Measurements from ENCODE around the gene AMACR. TPM values are rescaled to one million over a fixed set of nuclear protein-coding genes. Genes with fewer than 3 reads are reported as not detected.
A peak's percentile ranks its signal among the peaks of the same experiment; 100 is the strongest.
"Not testable (repeated sequence)": the region's sequence is repeated elsewhere in the genome, so short reads cannot be mapped to it uniquely, and the experiment has no call there.

The AMACR gene
- total RNA-seq, 2 experiments from 2014 or later = 7.5 to 7.8 TPM

DNA sequence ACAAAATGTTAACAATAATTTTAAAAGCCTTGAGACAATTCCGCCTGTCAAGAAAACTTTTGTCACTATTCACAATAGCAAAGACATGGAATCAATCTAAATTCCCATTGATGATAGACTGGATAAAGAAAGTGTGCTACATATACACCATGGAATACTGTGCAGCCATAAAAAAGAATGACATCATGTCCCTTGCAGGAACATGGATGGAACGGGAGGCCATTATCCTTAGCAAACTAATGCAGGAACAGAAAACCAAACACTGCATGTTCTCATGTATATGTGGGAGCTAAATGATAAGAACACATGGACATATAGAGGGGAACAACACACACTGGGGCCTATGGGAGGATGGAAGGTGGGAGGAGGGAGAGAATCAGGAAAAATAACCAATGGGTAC is 22.7 kb upstream of the AMACR start:
- H3K27me3 Mint-ChIP-seq; H3K9me3 Mint-ChIP-seq; DNase-seq; H3K4me3 Mint-ChIP-seq; H3K36me3 Mint-ChIP-seq (ENCODE audit: low read depth); POLR2A ChIA-PET; H3K27ac Mint-ChIP-seq; H3K4me1 Mint-ChIP-seq: not testable (repeated sequence)
- CTCF ChIA-PET = interaction anchor here (1.2 kb wide), 1 partner anchor 23 kb away, joined by 3 read pairs; no protein-coding TSS in a partner anchor

DNA sequence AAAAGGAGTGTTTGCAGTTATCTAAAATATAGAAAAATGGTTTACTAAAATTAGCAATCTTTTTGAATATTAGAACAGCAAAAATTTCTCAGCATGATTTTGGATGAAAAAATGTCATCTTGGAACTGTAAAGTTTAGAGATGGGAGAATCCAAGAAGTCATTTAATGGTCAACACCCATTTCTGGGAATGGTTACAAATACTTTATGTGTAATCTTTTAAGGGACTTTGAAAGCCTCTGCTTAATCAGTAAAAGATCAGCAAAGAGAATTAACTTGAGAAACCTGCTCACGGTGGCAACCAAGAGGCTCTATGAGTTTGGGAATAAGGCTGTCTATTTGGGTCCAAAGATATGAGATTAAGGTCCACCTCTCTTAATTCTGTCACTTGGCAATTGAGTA is 22.2 kb upstream of the AMACR start:
- ChIA-PET CTCF (no interaction called here), POLR2A (no interaction called here)
- peaks cover 8% of the 10 kb centered on the region for H3K36me3 Mint-ChIP-seq (ENCODE audit: low read depth)
- no peaks in the 10 kb centered on the region for H3K27me3 Mint-ChIP-seq
- no peak overlapping the region for H3K27ac Mint-ChIP-seq
- H3K4me1 Mint-ChIP-seq = no peaks in the 10 kb centered on the region
- H3K4me3 Mint-ChIP-seq = no peak overlapping the region
- no peaks in the 10 kb centered on the region for H3K9me3 Mint-ChIP-seq
- no peak for DNase-seq

DNA sequence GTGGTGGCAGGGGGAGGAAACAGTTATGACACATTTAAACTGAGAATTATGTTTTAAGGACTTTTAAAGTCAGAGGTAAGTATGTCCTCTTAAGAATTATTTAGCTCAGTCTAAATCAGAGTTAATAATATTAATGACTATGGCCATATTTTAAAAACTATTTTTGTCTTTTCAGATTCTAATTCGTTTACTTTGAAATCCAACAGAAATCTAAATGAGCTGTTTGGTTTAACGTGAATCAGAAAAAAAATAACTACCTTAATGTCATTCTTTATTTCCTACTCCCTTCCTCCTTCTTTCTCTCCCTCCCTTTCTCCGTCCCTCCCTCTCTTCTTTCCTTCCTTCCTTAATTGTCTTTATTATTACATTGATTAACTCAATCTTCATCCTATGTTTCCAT is 20.5 kb upstream of the AMACR start:
- Mint-ChIP-seq H3K27me3 (no peaks in the 10 kb centered on the region), H3K4me3 (no peak overlapping the region), H3K27ac (no peak overlapping the region), H3K36me3 (ENCODE audit: low read depth) (peaks cover 10% of the 10 kb centered on the region), H3K9me3 (no peaks in the 10 kb centered on the region), H3K4me1 (peaks cover 8% of the 10 kb centered on the region)
- DNase-seq = no peak
- CTCF ChIA-PET = no interaction called here
- POLR2A ChIA-PET = no interaction called here

DNA sequence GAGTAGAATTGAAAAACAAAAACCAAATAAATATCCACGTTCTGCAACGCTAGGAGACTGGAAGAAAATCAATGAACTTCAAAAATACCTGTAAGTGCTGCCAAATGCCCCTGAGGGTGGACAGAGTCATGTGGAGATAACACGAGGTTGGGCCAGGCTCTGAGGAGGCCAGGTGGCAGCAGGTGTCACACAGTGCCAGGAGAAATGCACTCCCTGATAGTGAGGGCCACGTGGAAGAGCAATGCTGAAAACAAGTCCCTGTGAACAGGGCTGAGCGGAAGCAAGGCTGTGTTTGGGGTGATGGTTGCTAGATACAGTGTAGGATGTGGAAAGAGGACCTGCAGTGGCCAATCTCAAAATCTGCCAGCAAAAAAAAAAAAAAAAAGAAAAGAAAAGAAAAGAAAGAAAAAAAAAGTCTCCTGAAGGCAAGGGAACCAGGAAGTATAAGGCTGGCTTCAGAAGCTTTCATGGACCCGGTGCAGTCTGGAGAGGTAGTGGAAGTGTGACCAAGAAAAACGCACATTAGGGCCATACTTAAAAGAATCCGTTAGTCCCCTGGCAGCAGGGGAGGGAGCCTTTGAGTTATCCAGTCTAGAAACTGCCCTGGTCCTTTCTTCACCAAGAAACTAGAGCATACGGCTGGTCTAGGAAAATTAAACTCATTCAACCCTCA is 18.4 kb upstream of the AMACR start:
- POLR2A ChIA-PET = no interaction called here
- H3K4me1 Mint-ChIP-seq = peaks cover 27% of the 10 kb centered on the region
- H3K9me3 Mint-ChIP-seq = peaks cover 2% of the 10 kb centered on the region
- H3K4me3 Mint-ChIP-seq = no peak overlapping the region
- no peak overlapping the region for H3K27ac Mint-ChIP-seq
- H3K27me3 Mint-ChIP-seq = no peaks in the 10 kb centered on the region
- DNase-seq = no peak
- H3K36me3 Mint-ChIP-seq (ENCODE audit: low read depth) = peaks cover 18% of the 10 kb centered on the region
- CTCF ChIA-PET = no interaction called here

DNA sequence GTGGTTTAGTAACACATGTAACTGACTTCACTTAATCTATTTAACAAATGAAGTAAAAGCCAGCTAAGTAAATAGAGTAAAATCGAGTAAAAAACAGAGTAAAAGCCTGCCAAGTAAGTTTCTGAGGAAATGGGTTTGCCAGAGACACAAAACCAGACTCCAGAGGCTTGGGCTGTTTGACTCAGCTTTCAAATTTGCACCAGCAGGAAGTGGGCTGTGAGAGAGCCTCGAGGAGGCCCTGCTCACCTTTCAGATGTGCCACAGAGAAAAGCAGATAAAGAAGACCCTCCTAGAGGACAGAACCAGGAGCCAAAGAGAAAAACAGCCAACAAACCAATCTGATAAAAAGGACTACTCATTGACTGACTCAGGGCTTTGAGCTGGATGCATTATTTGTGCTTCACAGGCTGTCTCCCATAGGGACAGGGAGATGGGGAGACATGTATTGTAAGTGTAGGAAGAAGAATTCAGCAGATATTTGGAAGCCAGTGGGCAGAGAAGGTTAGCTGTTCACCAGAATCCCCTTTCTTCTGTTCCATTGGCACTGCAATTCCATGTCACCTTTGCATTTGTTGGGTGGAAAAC is 14.4 kb upstream of the AMACR start:
- CTCF ChIA-PET = interaction anchor here (1.6 to 2.7 kb wide), 2 partner anchors 25 to 52 kb away, joined by 3 to 11 read pairs; no protein-coding TSS in a partner anchor
- POLR2A ChIA-PET = interaction anchor here (0.6 to 2.5 kb wide), 4 partner anchors 10 to 26 kb away, joined by 3 to 24 read pairs (median 4); partner anchors contain the start of gene AMACR
- H3K27ac Mint-ChIP-seq = peak overlapping the region; percentile 80
- peaks cover 2% of the 10 kb centered on the region for H3K9me3 Mint-ChIP-seq
- peaks cover 22% of the 10 kb centered on the region for H3K36me3 Mint-ChIP-seq (ENCODE audit: low read depth)
- H3K4me3 Mint-ChIP-seq = peak overlapping the region; percentile 2
- H3K4me1 Mint-ChIP-seq = peaks cover 33% of the 10 kb centered on the region
- peak; percentile 64 for DNase-seq
- H3K27me3 Mint-ChIP-seq = no peaks in the 10 kb centered on the region

DNA sequence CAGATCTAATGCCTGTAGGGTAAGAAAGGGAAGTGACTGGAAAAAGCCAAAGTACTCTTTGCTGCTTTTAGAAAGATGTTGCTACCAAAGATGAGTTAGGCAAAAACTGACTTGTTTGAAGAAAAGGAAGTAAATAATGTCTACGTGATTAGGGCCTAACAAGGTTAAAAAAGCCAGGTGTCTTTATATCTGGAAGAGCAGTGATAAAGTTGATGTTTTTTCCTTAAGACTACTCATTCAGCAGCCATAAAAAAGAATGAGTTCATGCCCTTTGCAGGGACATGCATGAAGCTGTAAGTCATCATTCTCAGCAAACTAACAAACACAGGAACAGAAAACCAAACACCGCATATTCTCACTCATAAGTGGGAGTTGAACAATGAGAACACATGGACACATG is 13.5 kb upstream of the AMACR start:
- Mint-ChIP-seq H3K27me3 (no peaks in the 10 kb centered on the region), H3K4me3 (no peak overlapping the region), H3K27ac (peak overlapping the region; percentile 80), H3K9me3 (peaks cover 2% of the 10 kb centered on the region), H3K4me1 (peaks cover 33% of the 10 kb centered on the region), H3K36me3 (ENCODE audit: low read depth) (peaks cover 25% of the 10 kb centered on the region)
- POLR2A ChIA-PET = interaction anchor here (1.3 to 2.5 kb wide), 3 partner anchors 10 to 25 kb away, joined by 4 to 24 read pairs (median 4); partner anchors contain the start of gene AMACR
- CTCF ChIA-PET = interaction anchor here (1.2 to 2.7 kb wide), 3 partner anchors 22 to 52 kb away, joined by 3 to 11 read pairs (median 3); no protein-coding TSS in a partner anchor
- no peak for DNase-seq

DNA sequence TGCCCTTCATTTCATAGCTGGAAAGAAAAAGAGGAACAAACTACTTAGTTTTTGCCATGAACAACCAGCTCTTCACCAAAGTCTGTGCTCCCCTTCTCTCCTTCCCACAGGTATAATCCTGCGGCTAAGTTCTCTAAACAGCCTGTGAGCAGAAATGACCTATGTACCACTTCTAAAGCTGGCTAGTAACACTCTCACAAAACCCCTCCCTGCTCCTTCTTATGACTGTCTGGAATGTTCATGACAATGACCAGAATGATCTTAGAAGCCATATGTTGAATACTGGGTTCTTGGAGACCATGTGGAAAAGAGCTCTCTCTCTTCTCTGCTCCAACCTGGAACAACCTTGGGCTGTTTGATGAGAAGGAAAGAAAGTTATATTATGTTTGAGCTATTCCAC is 12.9 kb upstream of the AMACR start:
- POLR2A ChIA-PET = interaction anchor here (2.0 to 2.5 kb wide), 2 partner anchors 13 to 25 kb away, joined by 4 to 24 read pairs; partner anchors contain the start of gene AMACR
- Mint-ChIP-seq H3K4me3 (no peak overlapping the region), H3K27me3 (no peaks in the 10 kb centered on the region), H3K4me1 (peaks cover 36% of the 10 kb centered on the region), H3K27ac (peak overlapping the region; percentile 80), H3K36me3 (ENCODE audit: low read depth) (peaks cover 25% of the 10 kb centered on the region), H3K9me3 (peaks cover 2% of the 10 kb centered on the region)
- CTCF ChIA-PET = interaction anchor here (1.2 to 2.7 kb wide), 3 partner anchors 21 to 51 kb away, joined by 3 to 11 read pairs (median 3); no protein-coding TSS in a partner anchor
- no peak for DNase-seq

DNA sequence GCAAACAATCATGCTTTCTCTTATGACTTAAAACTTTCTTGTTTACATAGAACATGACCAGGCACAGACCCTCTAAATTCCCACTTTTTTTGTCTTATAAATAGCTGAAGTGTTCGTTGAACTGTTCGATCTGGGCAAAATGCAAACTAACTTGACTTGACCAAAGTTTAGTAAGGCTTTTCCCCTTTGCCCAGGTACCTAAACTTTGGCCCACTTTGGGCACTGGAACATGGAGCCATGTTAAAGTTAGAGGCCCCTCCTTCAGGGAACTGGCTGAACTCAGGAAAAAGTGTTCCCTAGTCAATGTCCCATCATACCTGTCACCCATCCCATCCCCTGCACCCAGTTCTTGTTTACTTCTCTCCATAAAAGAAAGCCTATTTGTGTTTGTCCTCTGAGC is 9.4 kb upstream of the AMACR start:
- H3K9me3 Mint-ChIP-seq = peaks cover 2% of the 10 kb centered on the region
- no peak overlapping the region for H3K4me3 Mint-ChIP-seq
- CTCF ChIA-PET = interaction anchor here (2.5 kb wide), 1 partner anchor 20 kb away, joined by 7 read pairs; no protein-coding TSS in a partner anchor
- peaks cover 18% of the 10 kb centered on the region for H3K36me3 Mint-ChIP-seq (ENCODE audit: low read depth)
- POLR2A ChIA-PET = interaction anchor here (1.8 kb wide), 1 partner anchor 9 kb away, joined by 5 read pairs; the partner anchor contains the start of gene AMACR
- H3K27ac Mint-ChIP-seq = no peak overlapping the region
- H3K27me3 Mint-ChIP-seq = no peaks in the 10 kb centered on the region
- no peak for DNase-seq
- peaks cover 29% of the 10 kb centered on the region for H3K4me1 Mint-ChIP-seq

DNA sequence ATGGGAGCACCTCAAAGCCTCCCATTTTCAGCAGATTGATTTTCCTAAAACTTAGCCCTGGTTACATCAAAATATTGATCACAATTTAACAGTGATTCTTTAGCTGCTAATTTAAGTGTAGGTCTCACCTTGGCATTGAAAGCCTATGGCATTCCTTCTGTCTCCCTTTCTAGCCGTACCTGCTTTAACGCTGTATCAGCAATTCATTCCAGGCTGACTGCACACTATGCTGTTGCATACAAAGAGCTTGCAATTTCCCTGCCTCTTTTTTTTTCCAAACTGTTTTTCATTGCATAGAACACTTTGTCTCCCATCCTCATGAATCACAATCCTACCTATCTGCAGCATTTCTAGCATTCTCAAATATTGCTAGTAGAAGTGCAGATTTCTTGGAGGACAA is 8.9 kb upstream of the AMACR start:
- peaks cover 2% of the 10 kb centered on the region for H3K9me3 Mint-ChIP-seq
- POLR2A ChIA-PET = interaction anchor here (1.8 kb wide), 1 partner anchor 8 kb away, joined by 5 read pairs; the partner anchor contains the start of gene AMACR
- no peak for DNase-seq
- H3K36me3 Mint-ChIP-seq (ENCODE audit: low read depth) = peaks cover 16% of the 10 kb centered on the region
- CTCF ChIA-PET = interaction anchor here (2.5 kb wide), 1 partner anchor 20 kb away, joined by 7 read pairs; no protein-coding TSS in a partner anchor
- no peak overlapping the region for H3K4me3 Mint-ChIP-seq
- H3K27me3 Mint-ChIP-seq = no peaks in the 10 kb centered on the region
- H3K4me1 Mint-ChIP-seq = peaks cover 27% of the 10 kb centered on the region
- no peak overlapping the region for H3K27ac Mint-ChIP-seq

DNA sequence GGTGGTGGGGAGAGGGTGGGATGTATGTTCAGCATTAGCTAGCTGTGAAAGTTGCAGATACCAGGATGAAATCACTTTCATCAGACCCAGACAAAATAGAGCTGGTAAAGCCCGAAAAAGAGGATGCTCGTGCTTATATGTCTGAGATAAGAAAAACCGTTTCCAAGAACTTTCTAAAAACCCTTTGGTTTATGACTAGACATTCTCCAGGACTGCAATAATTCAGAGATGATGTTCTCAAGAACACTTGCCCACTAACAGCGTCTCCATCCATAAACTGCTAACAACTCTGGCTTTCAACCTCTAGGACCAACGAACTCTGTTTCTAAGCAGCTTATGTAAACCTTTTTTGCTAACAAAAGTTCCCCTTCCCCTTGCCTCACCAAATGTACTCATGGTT is 8.4 kb upstream of the AMACR start:
- H3K27me3 Mint-ChIP-seq = no peaks in the 10 kb centered on the region
- no peak for DNase-seq
- ChIA-PET CTCF (interaction anchor here (2.5 kb wide), 1 partner anchor 19 kb away, joined by 7 read pairs; no protein-coding TSS in a partner anchor), POLR2A (no interaction called here)
- no peak overlapping the region for H3K4me3 Mint-ChIP-seq
- peaks cover 2% of the 10 kb centered on the region for H3K9me3 Mint-ChIP-seq
- H3K4me1 Mint-ChIP-seq = peaks cover 22% of the 10 kb centered on the region
- H3K36me3 Mint-ChIP-seq (ENCODE audit: low read depth) = peaks cover 13% of the 10 kb centered on the region
- no peak overlapping the region for H3K27ac Mint-ChIP-seq

DNA sequence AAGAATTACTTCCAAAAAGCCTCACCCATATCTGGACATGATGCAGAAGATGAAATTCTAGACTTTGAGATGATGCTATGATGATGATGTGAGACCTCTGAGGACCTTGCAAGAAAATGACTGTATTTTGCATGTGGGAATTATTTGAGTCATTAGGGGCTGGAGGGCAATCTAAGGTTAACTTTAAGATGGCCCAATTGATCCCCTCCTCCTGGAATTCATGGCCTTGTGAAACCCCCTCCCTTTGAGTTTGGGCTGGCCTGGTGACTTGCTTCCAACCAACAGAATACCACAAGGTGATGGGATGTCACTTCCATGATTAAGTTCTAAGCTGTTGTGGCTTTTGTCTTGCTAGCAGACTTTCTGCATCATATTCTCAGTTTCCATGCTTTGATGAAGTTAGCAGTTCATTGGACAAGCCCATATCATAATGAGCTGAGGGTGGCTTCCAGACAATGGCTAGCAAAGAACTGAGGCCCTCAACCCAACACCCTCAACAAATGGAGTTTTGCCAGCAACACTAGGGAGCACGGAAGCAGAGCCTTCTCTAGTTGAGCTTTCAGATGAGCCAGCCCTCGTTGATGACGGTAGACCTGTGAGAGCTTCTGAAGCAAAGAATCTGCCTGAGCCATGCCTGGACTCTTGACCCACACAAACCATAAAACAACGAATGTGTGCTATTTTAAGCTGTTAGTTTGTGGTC is 7.4 kb upstream of the AMACR start:
- H3K27ac Mint-ChIP-seq = no peak overlapping the region
- peaks cover 16% of the 10 kb centered on the region for H3K4me1 Mint-ChIP-seq
- no peak for DNase-seq
- POLR2A ChIA-PET = no interaction called here
- no peaks in the 10 kb centered on the region for H3K27me3 Mint-ChIP-seq
- peaks cover 10% of the 10 kb centered on the region for H3K36me3 Mint-ChIP-seq (ENCODE audit: low read depth)
- CTCF ChIA-PET = no interaction called here
- H3K4me3 Mint-ChIP-seq = no peak overlapping the region
- peaks cover 2% of the 10 kb centered on the region for H3K9me3 Mint-ChIP-seq

DNA sequence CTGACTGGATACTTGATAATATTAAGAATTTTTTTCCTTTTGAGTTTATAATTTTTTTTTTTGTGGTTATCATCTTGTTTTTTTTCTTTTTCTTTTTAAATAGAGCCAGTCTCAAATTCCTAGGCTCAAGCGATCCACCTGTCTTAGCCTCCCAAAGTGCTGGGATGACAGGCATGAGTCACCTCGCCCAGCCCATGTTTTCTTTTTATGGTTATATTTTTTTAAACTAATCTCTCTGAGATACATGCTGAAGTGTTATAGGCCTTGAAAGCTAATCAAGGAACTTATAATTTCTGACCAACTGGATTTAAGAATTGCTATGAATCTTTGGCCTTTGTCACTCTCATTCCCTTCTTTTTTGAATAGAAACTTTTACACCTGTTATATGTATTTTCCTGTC is 6.8 kb upstream of the AMACR start:
- H3K27ac Mint-ChIP-seq = no peak overlapping the region
- H3K9me3 Mint-ChIP-seq = peaks cover 2% of the 10 kb centered on the region
- H3K36me3 Mint-ChIP-seq (ENCODE audit: low read depth) = peaks cover 7% of the 10 kb centered on the region
- H3K4me3 Mint-ChIP-seq = no peak overlapping the region
- H3K4me1 Mint-ChIP-seq = peaks cover 16% of the 10 kb centered on the region
- peaks cover under 1% of the 10 kb centered on the region for H3K27me3 Mint-ChIP-seq
- CTCF ChIA-PET = no interaction called here
- POLR2A ChIA-PET = no interaction called here
- no peak for DNase-seq

DNA sequence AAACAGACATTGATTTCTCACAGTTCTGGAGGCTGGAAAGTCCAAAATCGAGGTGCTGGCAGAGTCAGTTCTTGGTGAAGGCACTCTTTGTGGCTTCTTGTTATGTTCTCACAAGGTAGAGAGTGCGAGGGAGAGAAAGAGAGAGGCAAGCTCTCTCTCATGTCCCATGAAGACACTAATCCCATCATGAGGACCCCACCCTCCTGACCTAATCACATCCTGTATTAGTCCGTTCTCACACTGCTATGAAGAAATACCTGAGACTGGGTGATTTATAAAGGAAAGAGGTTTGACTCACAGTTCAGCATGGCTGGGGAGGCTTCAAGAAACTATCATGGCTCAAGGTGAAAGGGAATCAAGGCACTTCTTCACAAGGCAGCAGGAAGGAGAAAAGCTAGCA is 5.7 kb upstream of the AMACR start:
- peaks cover 5% of the 10 kb centered on the region for H3K36me3 Mint-ChIP-seq (ENCODE audit: low read depth)
- H3K9me3 Mint-ChIP-seq = peaks cover 2% of the 10 kb centered on the region
- no peak overlapping the region for H3K4me3 Mint-ChIP-seq
- H3K4me1 Mint-ChIP-seq = peaks cover 25% of the 10 kb centered on the region
- ChIA-PET CTCF (interaction anchor here (0.6 kb wide), 1 partner anchor 21 kb away, joined by 3 read pairs; no protein-coding TSS in a partner anchor), POLR2A (no interaction called here)
- no peak overlapping the region for H3K27ac Mint-ChIP-seq
- H3K27me3 Mint-ChIP-seq = peaks cover 2% of the 10 kb centered on the region
- no peak for DNase-seq
